ENCODE data around the gene WBP2NL. TPM values are rescaled to one million over a fixed set of nuclear protein-coding genes. Genes with fewer than 3 reads are reported as not detected.

Gene WBP2NL
- polyA plus RNA-seq, 1 donor from 2014 or later = not detected

DNA sequence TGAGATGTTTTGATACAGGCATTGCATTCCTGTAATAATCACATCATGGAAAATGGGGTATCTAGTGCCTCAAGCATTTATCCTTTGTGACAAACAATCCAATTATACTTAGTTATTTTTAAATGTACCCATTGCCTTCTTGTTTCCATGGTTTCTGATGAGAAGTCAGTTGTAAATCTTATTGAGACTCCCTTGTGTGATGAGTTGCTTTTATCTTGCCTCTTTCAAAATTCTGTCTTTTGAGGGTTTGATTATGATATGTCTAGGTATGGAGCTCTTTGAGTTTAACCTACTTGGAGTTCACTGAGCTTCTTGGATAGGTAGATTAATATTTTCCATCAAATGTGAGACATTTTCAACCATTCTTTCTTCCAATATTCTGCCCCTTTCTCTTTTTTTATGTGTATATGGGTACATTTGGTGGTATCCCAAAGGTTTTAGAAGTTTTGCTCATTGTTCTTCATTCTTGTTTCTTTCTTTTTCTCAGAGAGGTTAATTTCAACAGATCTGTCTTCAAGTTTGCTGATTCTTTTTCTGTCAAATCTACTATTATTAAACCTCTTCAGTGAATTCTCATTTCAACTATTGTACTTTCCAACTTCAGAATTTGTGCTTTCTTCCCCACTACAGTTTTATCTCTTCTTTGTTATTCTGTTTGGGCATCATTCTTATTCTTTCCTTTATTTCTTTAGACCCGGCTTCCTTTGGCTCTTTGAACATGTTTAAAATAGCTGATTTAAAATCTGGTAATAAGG lies 58.3 kb downstream of the WBP2NL start:
- Histone ChIP-seq H2AFZ (ENCODE audit: low read depth, low read length) (no peak overlapping the region), H3K9me3 (ENCODE audit: low read length) (no peaks in the 10 kb centered on the region), H3K9me2 (ENCODE audit: insufficient read depth, low read length) (no peaks in the 10 kb centered on the region), H3K27me3 (ENCODE audit: insufficient read depth, low read depth, low read length) (no peaks in the 10 kb centered on the region), H4K20me1 (ENCODE audit: insufficient read depth) (no peaks in the 10 kb centered on the region), H3K9ac (ENCODE audit: low read length) (no peak overlapping the region), H3K4me2 (ENCODE audit: low read length) (no peak overlapping the region), H3F3A (ENCODE audit: insufficient read depth, low read length, poor library complexity, severe bottlenecking) (no peaks in the 10 kb centered on the region), H3K79me2 (replicated peaks; ENCODE audit: insufficient read depth, low read length) (no peaks in the 10 kb centered on the region), H3K4me3 (ENCODE audit: low read length) (no peak overlapping the region), H3K36me3 (ENCODE audit: insufficient read depth, low read length) (no peaks in the 10 kb centered on the region), H3K27ac (ENCODE audit: low read length) (no peak overlapping the region)
- TF ChIP-seq MXI1 (conservative IDR thresholded peaks at IDR 0.05; ENCODE audit: poor library complexity, severe bottlenecking) = no peak
- TF ChIP-seq SMC3 (conservative IDR thresholded peaks at IDR 0.05; ENCODE audit: poor library complexity) = no peak
- TF ChIP-seq, protein P1, sequence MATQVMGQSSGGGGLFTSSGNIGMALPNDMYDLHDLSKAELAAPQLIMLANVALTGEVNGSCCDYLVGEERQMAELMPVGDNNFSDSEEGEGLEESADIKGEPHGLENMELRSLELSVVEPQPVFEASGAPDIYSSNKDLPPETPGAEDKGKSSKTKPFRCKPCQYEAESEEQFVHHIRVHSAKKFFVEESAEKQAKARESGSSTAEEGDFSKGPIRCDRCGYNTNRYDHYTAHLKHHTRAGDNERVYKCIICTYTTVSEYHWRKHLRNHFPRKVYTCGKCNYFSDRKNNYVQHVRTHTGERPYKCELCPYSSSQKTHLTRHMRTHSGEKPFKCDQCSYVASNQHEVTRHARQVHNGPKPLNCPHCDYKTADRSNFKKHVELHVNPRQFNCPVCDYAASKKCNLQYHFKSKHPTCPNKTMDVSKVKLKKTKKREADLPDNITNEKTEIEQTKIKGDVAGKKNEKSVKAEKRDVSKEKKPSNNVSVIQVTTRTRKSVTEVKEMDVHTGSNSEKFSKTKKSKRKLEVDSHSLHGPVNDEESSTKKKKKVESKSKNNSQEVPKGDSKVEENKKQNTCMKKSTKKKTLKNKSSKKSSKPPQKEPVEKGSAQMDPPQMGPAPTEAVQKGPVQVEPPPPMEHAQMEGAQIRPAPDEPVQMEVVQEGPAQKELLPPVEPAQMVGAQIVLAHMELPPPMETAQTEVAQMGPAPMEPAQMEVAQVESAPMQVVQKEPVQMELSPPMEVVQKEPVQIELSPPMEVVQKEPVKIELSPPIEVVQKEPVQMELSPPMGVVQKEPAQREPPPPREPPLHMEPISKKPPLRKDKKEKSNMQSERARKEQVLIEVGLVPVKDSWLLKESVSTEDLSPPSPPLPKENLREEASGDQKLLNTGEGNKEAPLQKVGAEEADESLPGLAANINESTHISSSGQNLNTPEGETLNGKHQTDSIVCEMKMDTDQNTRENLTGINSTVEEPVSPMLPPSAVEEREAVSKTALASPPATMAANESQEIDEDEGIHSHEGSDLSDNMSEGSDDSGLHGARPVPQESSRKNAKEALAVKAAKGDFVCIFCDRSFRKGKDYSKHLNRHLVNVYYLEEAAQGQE (IDR thresholded peaks at IDR 0.05; ENCODE audit: borderline replicate concordance) = no peak
- no peak for TF ChIP-seq EZH2 (IDR thresholded peaks at IDR 0.05; ENCODE audit: borderline replicate concordance, insufficient read depth, low read length, poor library complexity, severe bottlenecking)
- no peak for TF ChIP-seq EP300 (conservative IDR thresholded peaks at IDR 0.05; ENCODE audit: poor library complexity, severe bottlenecking)
- TF ChIP-seq POLR2AphosphoS5 (IDR thresholded peaks at IDR 0.05) = no peak

DNA sequence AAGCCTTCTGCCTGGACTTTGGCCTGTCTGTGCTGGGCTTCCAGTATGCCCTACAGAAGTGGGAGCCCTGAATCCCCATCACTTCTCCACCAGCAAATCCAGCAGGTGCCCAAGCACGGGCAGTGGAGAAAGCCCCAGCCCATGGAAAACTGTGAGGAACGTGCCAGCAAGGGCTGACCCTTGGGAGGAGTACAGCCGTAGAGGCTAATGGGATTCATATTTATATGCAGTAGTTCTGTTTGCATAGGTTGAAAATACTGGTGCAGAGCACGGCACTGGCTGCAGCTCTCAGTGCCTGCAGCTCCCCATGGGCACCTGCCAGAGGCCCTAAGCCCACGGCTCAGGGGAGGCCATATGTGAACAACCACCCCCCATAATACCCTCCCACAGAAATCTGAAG lies 61.9 kb downstream of the WBP2NL start:
- Histone ChIP-seq H4K20me1 (ENCODE audit: insufficient read depth) (no peaks in the 10 kb centered on the region), H3K27ac (ENCODE audit: low read length) (no peak overlapping the region), H3K79me2 (replicated peaks; ENCODE audit: insufficient read depth, low read length) (no peaks in the 10 kb centered on the region), H3K9me2 (ENCODE audit: insufficient read depth, low read length) (no peaks in the 10 kb centered on the region), H3K4me3 (ENCODE audit: low read length) (no peak overlapping the region), H2AFZ (ENCODE audit: low read depth, low read length) (no peak overlapping the region), H3K9ac (ENCODE audit: low read length) (no peak overlapping the region), H3K27me3 (ENCODE audit: insufficient read depth, low read depth, low read length) (no peaks in the 10 kb centered on the region), H3F3A (ENCODE audit: insufficient read depth, low read length, poor library complexity, severe bottlenecking) (no peaks in the 10 kb centered on the region), H3K36me3 (ENCODE audit: insufficient read depth, low read length) (no peaks in the 10 kb centered on the region), H3K4me2 (ENCODE audit: low read length) (no peak overlapping the region), H3K9me3 (ENCODE audit: low read length) (no peaks in the 10 kb centered on the region)
- TF ChIP-seq MXI1 (conservative IDR thresholded peaks at IDR 0.05; ENCODE audit: poor library complexity, severe bottlenecking) = no peak
- no peak for TF ChIP-seq EP300 (conservative IDR thresholded peaks at IDR 0.05; ENCODE audit: poor library complexity, severe bottlenecking)
- TF ChIP-seq TAF1 (IDR thresholded peaks at IDR 0.05; ENCODE audit: low read depth) = no peak
- TF ChIP-seq, protein P2, sequence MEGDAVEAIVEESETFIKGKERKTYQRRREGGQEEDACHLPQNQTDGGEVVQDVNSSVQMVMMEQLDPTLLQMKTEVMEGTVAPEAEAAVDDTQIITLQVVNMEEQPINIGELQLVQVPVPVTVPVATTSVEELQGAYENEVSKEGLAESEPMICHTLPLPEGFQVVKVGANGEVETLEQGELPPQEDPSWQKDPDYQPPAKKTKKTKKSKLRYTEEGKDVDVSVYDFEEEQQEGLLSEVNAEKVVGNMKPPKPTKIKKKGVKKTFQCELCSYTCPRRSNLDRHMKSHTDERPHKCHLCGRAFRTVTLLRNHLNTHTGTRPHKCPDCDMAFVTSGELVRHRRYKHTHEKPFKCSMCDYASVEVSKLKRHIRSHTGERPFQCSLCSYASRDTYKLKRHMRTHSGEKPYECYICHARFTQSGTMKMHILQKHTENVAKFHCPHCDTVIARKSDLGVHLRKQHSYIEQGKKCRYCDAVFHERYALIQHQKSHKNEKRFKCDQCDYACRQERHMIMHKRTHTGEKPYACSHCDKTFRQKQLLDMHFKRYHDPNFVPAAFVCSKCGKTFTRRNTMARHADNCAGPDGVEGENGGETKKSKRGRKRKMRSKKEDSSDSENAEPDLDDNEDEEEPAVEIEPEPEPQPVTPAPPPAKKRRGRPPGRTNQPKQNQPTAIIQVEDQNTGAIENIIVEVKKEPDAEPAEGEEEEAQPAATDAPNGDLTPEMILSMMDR (IDR thresholded peaks at IDR 0.05; ENCODE audit: poor library complexity, severe bottlenecking) = no peak
- TF ChIP-seq, protein P1 (IDR thresholded peaks at IDR 0.05; ENCODE audit: borderline replicate concordance) = no peak
- no peak for TF ChIP-seq RAD21 (conservative IDR thresholded peaks at IDR 0.05)
- TF ChIP-seq SMC3 (conservative IDR thresholded peaks at IDR 0.05; ENCODE audit: poor library complexity) = no peak
- TF ChIP-seq EZH2 (IDR thresholded peaks at IDR 0.05; ENCODE audit: borderline replicate concordance, insufficient read depth, low read length, poor library complexity, severe bottlenecking) = no peak
- TF ChIP-seq POLR2AphosphoS5 (IDR thresholded peaks at IDR 0.05) = no peak
